Parathyroid adenoma (tissue), 2 donors: Measurements from ENCODE around the gene CSF1R.
A peak's percentile ranks its signal among the peaks of the same experiment; 100 is the strongest.

Experiments used
- H2AFZ ChIP-seq: fragments of 300-600 bp; sonication (generic); one replicate; pipeline ENCODE4 v1.7.0; 2017; ENCODE audit warnings: antibody characterized with exemption, mild to moderate bottlenecking
- H3K27ac ChIP-seq: fragments of 300-600 bp; sonication (generic); one replicate; pipeline ENCODE4 v1.7.0; 2017
- H3K27me3 ChIP-seq: fragments of 300-600 bp; sonication (generic); one replicate; pipeline ENCODE4 v1.7.0; 2017; ENCODE audit warnings: low read length; ENCODE audit not compliant: control insufficient read depth, insufficient read depth
- H3K36me3 ChIP-seq: fragments of 300-600 bp; sonication (generic); one replicate; pipeline ENCODE4 v1.7.0; 2017; ENCODE audit warnings: low read length; ENCODE audit not compliant: control insufficient read depth, insufficient read depth
- H3K4me1 ChIP-seq: fragments of 300-600 bp; sonication (generic); one replicate; pipeline ENCODE4 v1.7.0; 2017; ENCODE audit warnings: control low read depth
- H3K4me2 ChIP-seq: fragments of 300-600 bp; sonication (generic); one replicate; pipeline ENCODE4 v1.7.0; 2017; ENCODE audit warnings: low read length
- H3K4me3 ChIP-seq: fragments of 300-600 bp; sonication (generic); one replicate; pipeline ENCODE4 v1.7.0; 2017; ENCODE audit warnings: low read depth, low read length
- H3K79me2 ChIP-seq: fragments of 300-600 bp; sonication (generic); one replicate; pipeline ENCODE4 v1.7.0; 2017; ENCODE audit warnings: control low read depth
- H3K9ac ChIP-seq: fragments of 300-600 bp; sonication (generic); one replicate; pipeline ENCODE4 v1.7.0; 2017; ENCODE audit warnings: mild to moderate bottlenecking
- H3K9me3 ChIP-seq: fragments of 300-600 bp; sonication (generic); one replicate; pipeline ENCODE4 v1.7.0; 2017; ENCODE audit warnings: low read length; ENCODE audit not compliant: control insufficient read depth
- TF ChIP-seq, protein P1 (sequence below): fragments of 300-600 bp; sonication (generic); IDR thresholded peaks from one replicate; pipeline ENCODE4 v1.7.0; 2017; ENCODE audit warnings: antibody characterized with exemption, mild to moderate bottlenecking
- donor health status: primary hyperparathyroidism.

The CSF1R gene

DNA sequence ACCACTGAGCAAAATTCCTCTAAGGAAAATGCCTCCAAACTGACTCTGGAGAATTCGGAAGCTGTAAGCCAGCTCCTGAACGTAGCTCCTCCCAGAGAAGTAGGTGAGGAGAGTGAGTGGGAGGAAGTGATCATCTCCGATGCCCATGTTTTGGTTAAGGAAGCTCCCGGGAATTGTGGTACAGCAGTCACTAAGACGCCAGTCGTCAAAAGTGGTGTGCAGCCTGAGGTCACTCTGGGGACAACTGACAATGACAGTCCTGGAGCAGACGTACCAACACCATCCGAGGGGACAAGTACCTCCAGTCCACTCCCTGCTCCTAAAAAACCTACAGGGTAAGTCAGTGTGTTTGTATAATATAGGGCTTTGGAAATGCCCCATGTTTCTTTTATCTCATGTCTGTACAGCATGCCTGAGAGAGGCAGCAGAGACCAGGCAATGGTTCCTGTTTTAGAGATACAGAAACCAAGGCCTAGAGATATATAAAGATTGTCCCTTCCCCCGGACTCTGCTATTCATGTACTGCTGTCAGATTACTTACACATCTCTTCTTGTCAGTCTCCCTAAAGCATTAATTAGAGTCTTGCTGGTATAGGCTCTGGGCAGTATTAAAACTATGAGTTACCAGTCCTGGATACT, 61.9 kb downstream of the CSF1R start:
- Histone ChIP-seq H3K36me3 (no peaks in the 10 kb centered on the region), H3K9ac (no peak overlapping the region), H2AFZ (no peak overlapping the region), H3K4me3 (peak overlapping the region; percentile 11), H3K4me1 (peaks cover 6% of the 10 kb centered on the region), H3K27ac (peak overlapping the region; percentile 2), H3K79me2 (peaks cover 10% of the 10 kb centered on the region), H3K4me2 (peak overlapping the region; percentile 22), H3K27me3 (no peaks in the 10 kb centered on the region), H3K9me3 (no peaks in the 10 kb centered on the region)
- TF ChIP-seq, protein P1, sequence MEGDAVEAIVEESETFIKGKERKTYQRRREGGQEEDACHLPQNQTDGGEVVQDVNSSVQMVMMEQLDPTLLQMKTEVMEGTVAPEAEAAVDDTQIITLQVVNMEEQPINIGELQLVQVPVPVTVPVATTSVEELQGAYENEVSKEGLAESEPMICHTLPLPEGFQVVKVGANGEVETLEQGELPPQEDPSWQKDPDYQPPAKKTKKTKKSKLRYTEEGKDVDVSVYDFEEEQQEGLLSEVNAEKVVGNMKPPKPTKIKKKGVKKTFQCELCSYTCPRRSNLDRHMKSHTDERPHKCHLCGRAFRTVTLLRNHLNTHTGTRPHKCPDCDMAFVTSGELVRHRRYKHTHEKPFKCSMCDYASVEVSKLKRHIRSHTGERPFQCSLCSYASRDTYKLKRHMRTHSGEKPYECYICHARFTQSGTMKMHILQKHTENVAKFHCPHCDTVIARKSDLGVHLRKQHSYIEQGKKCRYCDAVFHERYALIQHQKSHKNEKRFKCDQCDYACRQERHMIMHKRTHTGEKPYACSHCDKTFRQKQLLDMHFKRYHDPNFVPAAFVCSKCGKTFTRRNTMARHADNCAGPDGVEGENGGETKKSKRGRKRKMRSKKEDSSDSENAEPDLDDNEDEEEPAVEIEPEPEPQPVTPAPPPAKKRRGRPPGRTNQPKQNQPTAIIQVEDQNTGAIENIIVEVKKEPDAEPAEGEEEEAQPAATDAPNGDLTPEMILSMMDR, result no peak

DNA sequence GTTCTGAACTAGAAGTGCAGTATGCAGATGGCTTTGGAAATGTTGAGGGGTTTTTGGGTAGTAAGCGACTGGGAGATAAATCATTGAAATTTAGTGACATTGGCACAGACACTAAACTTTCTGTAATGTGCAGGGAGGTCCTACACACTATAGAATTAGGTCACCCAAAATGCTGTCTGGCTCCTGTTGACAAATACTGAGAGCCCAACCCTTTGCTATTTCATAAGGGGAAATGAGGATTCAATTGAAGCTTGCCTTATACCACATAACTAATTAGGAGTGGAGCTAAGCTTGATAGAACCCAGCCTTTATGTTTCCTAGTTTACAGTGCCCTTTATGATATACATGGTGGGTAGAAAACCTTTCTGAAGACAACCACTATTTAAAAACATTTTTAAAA, 63.2 kb downstream of the CSF1R start:
- no peak overlapping the region for H3K27ac ChIP-seq
- H3K4me1 ChIP-seq, result peaks cover 6% of the 10 kb centered on the region
- peaks cover 13% of the 10 kb centered on the region for H3K79me2 ChIP-seq
- peak overlapping the region; percentile 3 for H3K4me3 ChIP-seq
- peaks cover 4% of the 10 kb centered on the region for H3K36me3 ChIP-seq
- no peaks in the 10 kb centered on the region for H3K27me3 ChIP-seq
- no peak overlapping the region for H2AFZ ChIP-seq
- peak overlapping the region; percentile 32 for H3K4me2 ChIP-seq
- no peak overlapping the region for H3K9ac ChIP-seq
- TF ChIP-seq, protein P1, result no peak
- no peaks in the 10 kb centered on the region for H3K9me3 ChIP-seq

DNA sequence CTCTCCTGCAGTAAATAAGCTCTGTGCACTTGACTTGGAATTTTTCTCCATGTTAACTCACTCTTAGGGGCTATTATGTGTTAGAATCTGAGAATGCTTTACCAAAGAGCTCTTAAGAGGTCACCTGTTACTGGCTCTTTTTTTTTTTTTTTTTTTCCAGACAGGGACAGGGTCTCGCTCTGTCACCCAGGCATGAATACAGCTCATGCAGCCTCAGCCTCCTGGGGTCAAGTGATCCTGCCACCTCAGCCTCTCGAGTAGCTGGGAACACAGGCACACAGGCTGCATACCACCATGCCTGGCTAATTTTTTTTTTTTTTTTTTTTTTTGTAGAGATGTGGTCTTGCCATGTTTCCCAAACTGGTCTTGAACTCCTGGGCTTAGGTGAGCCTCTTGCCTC, 63.7 kb downstream of the CSF1R start:
- Histone ChIP-seq H3K27me3 (no peaks in the 10 kb centered on the region), H3K9ac (no peak overlapping the region), H3K79me2 (peaks cover 14% of the 10 kb centered on the region), H3K4me1 (peaks cover 6% of the 10 kb centered on the region), H3K4me2 (peak overlapping the region; percentile 32), H3K27ac (peak overlapping the region; percentile 34), H3K36me3 (peaks cover 4% of the 10 kb centered on the region), H2AFZ (no peak overlapping the region), H3K4me3 (peak overlapping the region; percentile 33), H3K9me3 (no peaks in the 10 kb centered on the region)
- TF ChIP-seq, protein P1, result no peak

DNA sequence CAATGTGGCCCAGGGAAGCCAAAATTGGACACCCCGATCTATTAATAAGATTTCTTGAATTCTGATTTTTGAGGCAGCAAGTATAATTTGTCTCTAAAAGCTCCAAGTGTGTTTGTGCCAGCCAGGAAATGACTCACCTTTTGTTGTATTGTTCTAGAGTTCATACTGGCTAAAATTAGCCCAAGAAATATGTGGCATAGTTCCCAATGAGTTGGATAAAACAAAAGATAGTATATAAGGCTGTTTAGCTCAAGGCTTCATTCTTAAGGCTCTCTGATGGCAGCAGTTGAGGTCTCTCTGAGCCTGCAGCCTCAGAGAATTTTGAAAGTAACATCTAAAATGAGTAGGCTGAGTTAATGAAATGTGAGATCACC, 64.2 kb downstream of the CSF1R start:
- TF ChIP-seq, protein P1, result no peak
- H3K4me1 ChIP-seq, result peaks cover 6% of the 10 kb centered on the region

More for the DNA sequence above, 64.2 kb downstream of the CSF1R start:
- peaks cover 18% of the 10 kb centered on the region for H3K79me2 ChIP-seq
- no peak overlapping the region for H2AFZ ChIP-seq
- peak overlapping the region; percentile 33 for H3K4me3 ChIP-seq
- H3K4me2 ChIP-seq, result peak overlapping the region; percentile 32
- H3K9ac ChIP-seq, result no peak overlapping the region
- peaks cover 4% of the 10 kb centered on the region for H3K36me3 ChIP-seq
- no peaks in the 10 kb centered on the region for H3K9me3 ChIP-seq
- H3K27me3 ChIP-seq, result no peaks in the 10 kb centered on the region
- H3K27ac ChIP-seq, result peak overlapping the region; percentile 34
